Measurements from ENCODE around the gene BAHCC1.

GRCh38 chr17:81511554-81511803 lies 116.2 kb downstream of the BAHCC1 start:
- TF ChIP-seq, protein P1, sequence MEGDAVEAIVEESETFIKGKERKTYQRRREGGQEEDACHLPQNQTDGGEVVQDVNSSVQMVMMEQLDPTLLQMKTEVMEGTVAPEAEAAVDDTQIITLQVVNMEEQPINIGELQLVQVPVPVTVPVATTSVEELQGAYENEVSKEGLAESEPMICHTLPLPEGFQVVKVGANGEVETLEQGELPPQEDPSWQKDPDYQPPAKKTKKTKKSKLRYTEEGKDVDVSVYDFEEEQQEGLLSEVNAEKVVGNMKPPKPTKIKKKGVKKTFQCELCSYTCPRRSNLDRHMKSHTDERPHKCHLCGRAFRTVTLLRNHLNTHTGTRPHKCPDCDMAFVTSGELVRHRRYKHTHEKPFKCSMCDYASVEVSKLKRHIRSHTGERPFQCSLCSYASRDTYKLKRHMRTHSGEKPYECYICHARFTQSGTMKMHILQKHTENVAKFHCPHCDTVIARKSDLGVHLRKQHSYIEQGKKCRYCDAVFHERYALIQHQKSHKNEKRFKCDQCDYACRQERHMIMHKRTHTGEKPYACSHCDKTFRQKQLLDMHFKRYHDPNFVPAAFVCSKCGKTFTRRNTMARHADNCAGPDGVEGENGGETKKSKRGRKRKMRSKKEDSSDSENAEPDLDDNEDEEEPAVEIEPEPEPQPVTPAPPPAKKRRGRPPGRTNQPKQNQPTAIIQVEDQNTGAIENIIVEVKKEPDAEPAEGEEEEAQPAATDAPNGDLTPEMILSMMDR (conservative IDR thresholded peaks at IDR 0.05; ENCODE audit: low read depth, low read length), result no peak
- no peak for TF ChIP-seq EZH2 (IDR thresholded peaks at IDR 0.05; ENCODE audit: low read length, unreplicated experiment)
